HepG2 (cell line): ENCODE measurements around the gene POU2F1. TPM values are rescaled to one million over a fixed set of nuclear protein-coding genes. Genes with fewer than 3 reads are reported as not detected.

Experiments
- ATAC-seq: fragments of 200-7000 bp; cut with Tn5 transposase; 3 replicates; pipeline ENCODE4 v1.9.1; 2020; ENCODE audit warnings: mild to moderate bottlenecking, moderate library complexity
- BruUV-seq: library from RNA; stranded (reverse); fragments of 400-500 nt; replicated peaks from 2 replicates; lab custom pipeline; 2021; lab: Mats Ljungman, UMichigan
- CTCF ChIA-PET: fragments of 300-600 bp; formaldehyde crosslinking; extraction: SDS; loops from one replicate; lab custom pipeline; 2021; ENCODE audit warnings: low total read pairs, inconsistent platforms, low intra/inter-chr PET ratio; lab: Yijun Ruan, JAX
- POLR2A ChIA-PET: fragments of 350-600 bp; sonication (Branson Sonifier 250); formaldehyde crosslinking; loops from one replicate; lab custom pipeline; 2020; ENCODE audit warnings: antibody characterized with exemption, inconsistent platforms; lab: Yijun Ruan, JAX
- DNase-seq: peaks from one replicate; pipeline ENCODE4 v3.0.0-alpha.2; 2015; ENCODE audit warnings: low spot score
- FAIRE-seq: peaks from 3 replicates; lab custom pipeline; 2011; peaks lifted over from hg19 to GRCh38; lab: Jason Lieb, UNC
- H2AFZ ChIP-seq: one replicate; pipeline ENCODE4 v1.6.1; 2011; ENCODE audit warnings: low read length, inconsistent platforms
- H3K27ac ChIP-seq: fragments of 300-600 bp; 3 replicates; pipeline ENCODE4 v1.8.0; 2011; ENCODE audit warnings: mixed run types, mild to moderate bottlenecking, mixed read lengths, low read length, inconsistent platforms; ENCODE audit not compliant: insufficient read depth; ENCODE audit errors: extremely low read length
- H3K27me3 ChIP-seq, 2 experiments: fragments of 200-600 bp in 1 of 2; 2 replicates in 1 of 2; 3 replicates in 1 of 2; pipeline versions ENCODE4 v1.6.0 to v1.8.0; 2011; ENCODE audit warnings: low read length in 2 of 2, mild to moderate bottlenecking in 2 of 2, moderate library complexity in 2 of 2, inconsistent platforms in 1 of 2; ENCODE audit not compliant: insufficient read depth in 2 of 2, control insufficient read depth in 1 of 2
- H3K36me3 ChIP-seq, 2 experiments: fragments of 200-600 bp in 1 of 2; replicated peaks in 1 of 2; 2 replicates in 1 of 2; 3 replicates in 1 of 2; pipeline versions ENCODE4 v1.5.1 to v1.8.0; 2011; ENCODE audit warnings: low read length in 2 of 2, inconsistent platforms in 1 of 2; ENCODE audit not compliant: insufficient read depth in 2 of 2, control insufficient read depth in 1 of 2
- H3K4me1 ChIP-seq: 2 replicates; pipeline ENCODE4 v1.5.1; 2012; ENCODE audit warnings: low read length, inconsistent platforms; ENCODE audit not compliant: insufficient read depth
- H3K4me2 ChIP-seq: 2 replicates; pipeline ENCODE4 v1.6.0; 2011; ENCODE audit warnings: low read depth, low read length, inconsistent platforms
- H3K4me3 ChIP-seq, 3 experiments: fragments of 200-600 bp in 1 of 3; sonication (generic), shearing (Covaris generic) in 1 of 3; replicated peaks in 1 of 3; 2 replicates each; pipeline ENCODE4 v1.5.1; 2011 to 2016; ENCODE audit warnings: low read length in 3 of 3, inconsistent platforms in 2 of 3, low read depth in 2 of 3, mild to moderate bottlenecking in 2 of 3, control low read depth in 1 of 3, mixed read lengths in 1 of 3; ENCODE audit not compliant: insufficient read depth in 1 of 3
- H3K79me2 ChIP-seq: one replicate; pipeline ENCODE4 v1.6.1; 2011; ENCODE audit warnings: low read length, inconsistent platforms; ENCODE audit not compliant: insufficient read depth
- H3K9ac ChIP-seq: 2 replicates; pipeline ENCODE4 v1.6.0; 2011; ENCODE audit warnings: mild to moderate bottlenecking, low read depth, low read length, inconsistent platforms; ENCODE audit not compliant: insufficient read depth
- H3K9me3 ChIP-seq: 2 replicates; pipeline ENCODE4 v1.5.1; 2012; ENCODE audit warnings: mild to moderate bottlenecking, low read length
- H4K20me1 ChIP-seq: 2 replicates; pipeline ENCODE4 v1.6.0; 2011; ENCODE audit warnings: inconsistent platforms, mild to moderate bottlenecking, low read length, moderate library complexity; ENCODE audit not compliant: insufficient read depth
- ERF ChIP-seq: IDR thresholded peaks from 2 replicates; pipeline ENCODE4 v1.6.1; 2018; ENCODE audit warnings: missing biosample characterization, missing genetic modification reagents
- GATAD2A ChIP-seq: IDR thresholded peaks from 2 replicates; pipeline ENCODE4 v1.6.1; 2016
- NFKBIZ ChIP-seq: IDR thresholded peaks from 2 replicates; pipeline ENCODE4 v1.6.1; 2018; ENCODE audit warnings: missing genetic modification reagents, missing compliant biosample characterization
- PHB2 ChIP-seq: fragments of 450-650 bp; IDR thresholded peaks from 2 replicates; pipeline ENCODE4 v1.6.1; 2018; ENCODE audit not compliant: partially characterized antibody
- PRMT3 ChIP-seq: sonication (generic); formaldehyde crosslinking; IDR thresholded peaks from 2 replicates; pipeline ENCODE4 v1.8.1; 2022; ENCODE audit warnings: low read depth, mild to moderate bottlenecking, moderate library complexity, missing genetic modification reagents, borderline replicate concordance
- ZFP62 ChIP-seq: sonication (generic); formaldehyde crosslinking; IDR thresholded peaks from 2 replicates; pipeline ENCODE4 v1.4.0; 2020; ENCODE audit warnings: missing genetic modification reagents
- ZFYVE20 ChIP-seq: sonication (generic); formaldehyde crosslinking; IDR thresholded peaks from 2 replicates; pipeline ENCODE4 v1.8.0; 2023; ENCODE audit warnings: low read depth, mild to moderate bottlenecking, moderate library complexity, missing genetic modification reagents, borderline replicate concordance
- ZNF264 ChIP-seq: sonication (generic); formaldehyde crosslinking; IDR thresholded peaks from 2 replicates; pipeline ENCODE4 v1.4.0; 2020; ENCODE audit warnings: missing genetic modification reagents
- ZNF556 ChIP-seq: sonication (generic); formaldehyde crosslinking; IDR thresholded peaks from 2 replicates; pipeline ENCODE4 v1.4.0; 2020; ENCODE audit warnings: mild to moderate bottlenecking, missing genetic modification reagents, borderline replicate concordance
- ZNF572 ChIP-seq: sonication (generic); formaldehyde crosslinking; IDR thresholded peaks from 2 replicates; pipeline ENCODE4 v1.5.1; 2020; ENCODE audit warnings: mild to moderate bottlenecking, missing genetic modification reagents
- ZNF605 ChIP-seq: sonication (generic); formaldehyde crosslinking; IDR thresholded peaks from 2 replicates; pipeline ENCODE4 v1.8.0; 2022; ENCODE audit warnings: mild to moderate bottlenecking, missing genetic modification reagents
- WGBS: methylation state at CpG from one replicate; pipeline ENCODE4 v1.1.6; 2017; ENCODE audit warnings: low lambda C conversion rate; 5-methylcytosine and 5-hydroxymethylcytosine counted together
- in situ Hi-C: cut with HindIII; loops from 2 replicates; pipeline ENCODE4 v1.10.0; 2017; ENCODE audit warnings: low pct_unique_long_range_greater_than_20kb; ENCODE audit not compliant: extremely low pct_ligation_motif_present
- intact Hi-C: fragments of 100-400 bp; cut with micrococcal nuclease; formaldehyde crosslinking; loops from one replicate; pipeline ENCODE4 v1.10.0; 2022; ENCODE audit not compliant: unreplicated experiment
- polyA plus RNA-seq, 8 experiments: library from polyadenylated mRNA; depleted of rRNA in 3 of 8; stranded (reverse) in 7 of 8; unstranded in 1 of 8; fragments of >200 nt; fragmentation: Illumina TruSeq in 4 of 8; extraction: Trizol in 4 of 8; gene quantifications; 2 replicates each; pipeline versions ENCODE4 v1.2.1 to v1.2.3, GENCODE V29; 2011 to 2016; ENCODE audit warnings: low read depth in 4 of 8, missing spikeins in 1 of 8, mixed read lengths in 1 of 8; ENCODE audit not compliant: insufficient read depth in 1 of 8
- total RNA-seq, 5 experiments: library from RNA; depleted of rRNA; stranded (reverse); fragments of >200 nt; fragmentation: Illumina TruSeq; extraction: Trizol; gene quantifications; 2 replicates each; pipeline ENCODE4 v1.2.3, GENCODE V29; 2016; ENCODE audit warnings: low read depth in 1 of 5

The POU2F1 gene
- total and polyA plus RNA-seq, 2 of the 13 experiments (the other 11 are each of a cell fraction or from before 2014, with no cell fraction given), result 10.2 to 13.0 TPM

DNA sequence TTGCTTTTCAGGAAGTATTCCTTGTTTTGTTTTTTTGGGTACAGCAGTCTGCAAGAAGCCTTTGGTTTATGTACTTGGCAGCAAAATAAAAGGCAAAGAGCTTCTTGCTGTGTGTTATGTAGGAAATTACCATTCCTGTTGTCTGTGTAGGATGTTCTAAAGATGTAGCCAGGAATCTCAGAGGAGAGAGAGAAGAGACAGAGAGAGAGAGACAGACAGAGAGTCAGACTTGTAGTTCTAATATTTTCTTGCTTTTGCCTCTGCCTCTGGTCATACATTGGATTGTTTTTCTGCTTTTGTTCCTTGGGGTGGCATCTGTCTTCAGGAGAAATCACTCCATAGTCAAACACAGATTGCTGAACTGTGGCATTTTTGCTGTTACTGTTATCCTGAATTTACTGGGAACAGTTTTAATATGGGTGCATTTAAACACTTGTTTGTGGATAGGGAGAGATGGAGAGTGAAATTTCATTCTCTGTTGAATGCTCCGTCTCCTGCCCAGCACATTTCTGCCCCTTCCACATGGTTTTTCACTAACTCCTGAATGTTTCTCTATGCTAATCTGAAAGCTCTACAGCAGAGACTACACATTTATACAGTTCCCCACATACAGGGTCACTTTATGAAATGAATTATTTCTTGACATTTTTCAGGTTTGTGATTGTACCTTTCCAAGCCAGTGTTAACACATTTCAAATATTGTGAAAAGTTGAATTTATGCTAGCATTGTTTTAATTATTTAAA, 49.8 kb downstream of the POU2F1 start:
- BruUV-seq, result no TSS peak
- FAIRE-seq (no peak), ATAC-seq (no peak), DNase-seq (no peak)
- Histone ChIP-seq H3K27me3 (no peaks in the 10 kb centered on the region), H3K9ac (no peak overlapping the region), H3K36me3 (no peaks in the 10 kb centered on the region), H3K79me2 (peaks cover 40% of the 10 kb centered on the region), H3K9me3 (no peaks in the 10 kb centered on the region), H3K4me2 (no peak overlapping the region), H3K4me3 (no peak overlapping the region), H2AFZ (no peak overlapping the region), H3K4me1 (peaks cover 8% of the 10 kb centered on the region), H4K20me1 (no peaks in the 10 kb centered on the region), H3K27ac (no peak overlapping the region)
- POLR2A ChIA-PET, result no interaction called here
- in situ Hi-C loops, result loop anchor here (25.0 kb wide), 1 partner anchor 267 kb away; no protein-coding TSS in a partner anchor
- intact Hi-C loops, result no loop called here
- 100% methylated on average over 1 of the region's 1 CpG for WGBS
- CTCF ChIA-PET, result no interaction called here
- no peak for TF ChIP-seq ZNF556
- TF ChIP-seq ZFP62 (CRISPR knock-in tag), result no peak
- no peak for TF ChIP-seq ZFYVE20 (CRISPR knock-in tag)
- no peak for TF ChIP-seq PHB2
- TF ChIP-seq PRMT3, result no peak
- TF ChIP-seq, all 625 proteins: peak for 0

DNA sequence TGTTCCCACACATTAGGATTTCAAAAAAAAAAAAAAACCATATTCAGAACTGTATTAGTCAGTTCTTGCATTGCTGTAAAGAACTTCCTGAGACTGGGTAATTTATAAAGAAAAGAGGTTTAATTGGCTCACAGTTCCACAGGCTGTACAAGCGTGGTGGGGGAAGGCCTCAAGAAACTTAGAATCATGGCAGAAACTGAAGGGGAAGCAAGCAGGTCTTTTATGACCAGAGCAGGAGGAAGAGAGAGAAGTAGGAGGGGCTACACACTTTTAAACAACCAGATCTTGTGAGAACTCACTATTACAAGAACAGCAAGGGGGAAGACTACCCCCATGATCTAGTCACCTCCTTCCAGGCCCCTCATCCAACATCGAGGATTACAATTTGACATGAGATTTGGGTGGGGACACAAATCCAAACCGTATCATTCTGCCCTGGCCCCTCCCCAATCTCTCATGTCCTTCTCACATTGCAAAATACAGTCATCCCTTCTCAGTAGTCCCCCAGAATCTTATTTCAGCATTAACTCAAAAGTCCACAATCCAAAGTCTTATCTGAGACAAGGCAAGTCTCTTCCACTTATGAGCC, 51.8 kb downstream of the POU2F1 start:
- in situ Hi-C loops, result loop anchor here (25.0 kb wide), 1 partner anchor 265 kb away; no protein-coding TSS in a partner anchor
- no peak for TF ChIP-seq NFKBIZ (CRISPR knock-in tag)
- TF ChIP-seq ZNF264 (CRISPR knock-in tag), result no peak
- TF ChIP-seq ERF (CRISPR knock-in tag), result no peak
- TF ChIP-seq GATAD2A, result no peak
- TF ChIP-seq ZNF605, result no peak
- no peak for TF ChIP-seq ZNF572
- Histone ChIP-seq H3K4me3 (no peak overlapping the region), H4K20me1 (no peaks in the 10 kb centered on the region), H3K9ac (no peak overlapping the region), H3K4me1 (peaks cover 8% of the 10 kb centered on the region), H3K79me2 (peaks cover 47% of the 10 kb centered on the region), H3K27me3 (no peaks in the 10 kb centered on the region), H3K36me3 (no peaks in the 10 kb centered on the region), H3K4me2 (no peak overlapping the region), H3K27ac (no peak overlapping the region), H3K9me3 (no peaks in the 10 kb centered on the region), H2AFZ (no peak overlapping the region)
- FAIRE-seq, result no peak
- no peak for DNase-seq
- WGBS, result 93% methylated on average over 3 of the region's 3 CpGs
- ATAC-seq, result no peak
- ChIA-PET POLR2A (no interaction called here), CTCF (no interaction called here)
- intact Hi-C loops, result no loop called here
- no TSS peak for BruUV-seq
